HS-27A (cell line): ENCODE measurements around the gene BCL7A.

Source experiments
- DNase-seq: peaks from one replicate; pipeline ENCODE4 v3.0.0-alpha.2; 2012; ENCODE audit warnings: low read depth, missing footprints

The BCL7A gene

DNA sequence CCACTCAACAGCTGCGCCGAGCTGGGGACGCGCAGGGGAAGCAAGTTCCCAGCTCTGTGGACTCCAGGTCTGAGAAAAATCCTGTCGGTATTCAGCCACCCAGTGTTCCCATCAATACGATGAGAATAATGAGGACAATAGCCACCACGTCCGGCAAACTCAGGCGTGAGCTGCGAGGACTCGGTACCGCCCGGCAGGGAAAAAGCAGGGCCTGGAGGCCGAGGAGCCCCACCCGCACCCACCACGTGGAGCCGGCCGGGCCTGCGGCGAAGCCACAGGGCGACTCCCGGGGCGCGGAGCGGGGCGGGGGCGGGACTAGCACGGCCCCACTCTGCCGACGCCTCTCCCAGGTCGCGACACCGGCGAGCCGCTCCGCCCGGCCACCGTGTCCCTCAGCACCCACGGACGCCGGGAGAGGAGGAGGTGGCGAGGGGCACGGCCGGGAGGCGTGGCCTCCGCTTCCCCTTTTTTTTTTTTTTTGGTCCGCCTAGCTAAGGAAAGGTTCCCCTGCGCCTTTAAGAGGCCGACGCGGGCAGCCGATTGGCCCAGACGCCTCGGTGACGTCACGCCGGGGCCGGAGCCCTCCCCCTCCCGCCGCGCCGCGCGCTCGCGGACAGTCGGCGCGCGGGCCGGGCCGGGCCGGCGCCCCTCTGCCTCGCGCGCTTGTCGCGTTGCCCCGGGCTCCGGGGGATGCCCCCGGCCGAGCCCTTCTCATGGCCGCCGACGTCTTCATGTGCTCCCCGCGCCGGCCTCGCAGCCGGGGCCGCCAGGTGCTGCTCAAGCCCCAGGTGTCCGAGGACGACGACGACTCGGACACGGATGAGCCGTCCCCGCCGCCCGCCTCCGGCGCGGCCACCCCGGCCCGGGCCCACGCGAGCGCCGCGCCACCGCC, 56.7 kb downstream of the BCL7A start, which contains the start of gene MLXIP:
TSS of gene MLXIP (plus strand) at position 616 of the 892 bp plus-strand sequence. CDS start at position 714, 98 bp downstream.
- peak; percentile 77 for DNase-seq

DNA sequence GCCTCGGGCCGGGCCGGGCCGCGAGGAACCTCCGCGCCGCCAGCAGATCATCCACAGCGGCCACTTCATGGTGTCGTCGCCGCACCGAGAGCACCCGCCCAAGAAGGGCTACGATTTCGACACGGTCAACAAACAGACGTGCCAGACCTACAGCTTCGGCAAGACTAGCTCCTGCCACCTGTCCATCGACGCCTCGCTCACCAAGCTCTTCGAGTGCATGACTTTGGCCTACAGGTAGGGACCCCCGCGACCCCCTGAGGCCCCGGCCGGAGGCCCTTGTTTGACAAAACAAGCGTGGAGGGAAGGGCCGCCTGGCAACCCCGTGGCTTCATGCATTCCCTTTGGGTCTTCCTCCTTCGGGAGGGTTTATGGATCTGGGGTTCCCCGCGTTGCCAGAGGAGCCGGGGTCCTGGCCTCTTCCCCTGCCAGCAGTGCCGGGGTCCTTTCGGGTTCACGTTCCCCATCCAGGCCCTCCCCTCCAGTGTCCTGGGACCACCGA, 57.4 kb downstream of the BCL7A start:
- no peak for DNase-seq

DNA sequence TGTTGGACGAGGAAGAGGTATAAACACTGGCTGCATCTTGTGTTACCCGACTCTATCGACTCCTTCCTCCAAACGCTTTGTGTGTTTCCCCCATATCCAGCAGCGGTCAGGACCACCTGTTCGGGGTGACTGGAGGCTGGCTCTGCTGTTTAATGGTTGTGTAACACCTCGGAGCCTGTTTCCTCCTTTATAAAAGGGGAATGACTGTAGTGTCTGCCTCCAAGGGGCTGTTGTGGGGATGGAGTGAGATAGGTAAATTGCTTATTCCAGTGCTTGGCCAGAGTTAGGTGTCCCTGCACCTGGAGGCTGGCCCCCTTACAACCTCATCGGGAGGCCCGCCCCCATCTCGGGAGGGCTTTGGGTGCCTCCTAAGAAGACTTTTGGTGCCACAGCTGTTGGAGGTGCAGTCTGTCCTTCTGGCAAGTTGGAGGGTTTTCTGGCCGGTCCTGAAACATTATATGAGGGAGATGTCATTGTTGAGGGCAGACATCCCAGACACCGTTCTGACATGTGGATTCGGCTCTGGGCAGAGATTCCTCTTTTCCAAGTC, 57.9 kb downstream of the BCL7A start:
- no peak for DNase-seq

DNA sequence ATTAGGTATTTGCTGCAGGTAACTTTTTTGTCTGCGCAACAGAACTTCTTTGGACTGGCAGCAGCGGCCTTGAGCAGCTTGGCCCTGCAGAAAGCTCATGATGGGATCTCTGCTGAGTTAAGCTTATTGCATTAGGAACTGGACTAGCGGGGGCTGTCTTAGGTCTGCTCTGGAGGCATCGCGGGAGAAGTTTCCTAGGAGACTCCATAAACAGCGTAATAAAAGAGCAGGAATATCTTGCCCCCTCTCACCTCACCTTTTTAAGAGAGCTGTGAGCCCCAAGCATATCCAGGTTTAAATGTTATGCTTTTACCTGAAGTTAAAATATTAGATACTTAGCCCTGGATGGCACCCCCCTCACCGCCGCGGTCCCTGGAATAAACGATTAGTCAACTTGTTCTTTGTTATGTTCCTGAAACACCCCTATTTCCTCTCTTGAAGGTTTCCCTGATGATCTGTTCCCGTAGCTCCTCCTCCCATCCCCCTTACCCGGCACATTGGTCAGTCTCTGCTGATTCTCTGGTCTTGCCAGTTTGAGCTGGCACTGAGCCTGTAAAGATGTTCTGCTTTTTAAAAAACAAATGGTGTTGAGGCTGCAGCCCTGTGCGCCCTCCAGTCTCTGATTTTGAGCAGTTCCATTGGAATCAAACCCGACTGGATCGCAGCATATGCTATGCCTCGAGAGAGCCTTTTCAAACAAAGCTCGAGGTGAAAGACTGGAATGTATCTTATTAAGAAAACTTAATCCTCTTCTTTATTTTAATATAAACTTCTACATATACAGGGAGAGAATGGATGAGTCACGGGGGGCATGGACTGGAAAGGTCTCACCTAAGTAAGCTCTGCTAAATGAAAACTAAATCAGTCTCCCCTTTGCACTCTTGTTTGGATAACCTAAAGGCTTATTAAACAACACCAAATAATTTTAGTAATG, 58.7 kb downstream of the BCL7A start:
- peak; percentile 48 for DNase-seq

DNA sequence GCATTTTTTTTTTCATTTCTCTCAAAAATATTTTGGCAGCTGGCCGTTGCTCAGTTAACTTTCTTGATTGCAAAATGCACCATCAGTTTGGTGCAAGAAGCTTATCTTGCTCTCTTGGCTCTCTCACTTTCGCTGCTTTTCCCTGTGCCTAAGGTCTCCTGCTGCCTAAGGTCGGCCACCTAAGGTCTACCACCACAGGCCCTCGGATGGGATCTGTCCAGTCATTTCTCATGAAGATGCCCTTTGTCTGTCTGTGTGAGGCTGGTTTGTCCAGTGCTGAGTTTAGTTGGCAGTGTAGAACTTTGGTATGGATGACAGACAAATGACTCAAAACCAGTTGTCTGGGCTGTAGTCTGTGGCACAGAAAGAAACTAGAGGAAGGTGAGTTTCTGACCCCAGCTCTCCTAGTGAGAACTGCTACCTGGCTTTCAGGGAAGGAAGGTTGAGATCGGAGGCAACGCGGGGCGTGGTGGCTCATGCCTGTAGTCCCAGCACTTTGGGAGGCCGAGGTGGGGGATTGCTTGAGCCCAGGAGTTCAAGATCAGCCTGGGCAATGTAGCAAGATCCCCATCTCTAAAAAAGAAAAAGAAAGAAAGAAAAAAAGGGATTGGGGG, 59.5 kb downstream of the BCL7A start:
- DNase-seq = no peak

DNA sequence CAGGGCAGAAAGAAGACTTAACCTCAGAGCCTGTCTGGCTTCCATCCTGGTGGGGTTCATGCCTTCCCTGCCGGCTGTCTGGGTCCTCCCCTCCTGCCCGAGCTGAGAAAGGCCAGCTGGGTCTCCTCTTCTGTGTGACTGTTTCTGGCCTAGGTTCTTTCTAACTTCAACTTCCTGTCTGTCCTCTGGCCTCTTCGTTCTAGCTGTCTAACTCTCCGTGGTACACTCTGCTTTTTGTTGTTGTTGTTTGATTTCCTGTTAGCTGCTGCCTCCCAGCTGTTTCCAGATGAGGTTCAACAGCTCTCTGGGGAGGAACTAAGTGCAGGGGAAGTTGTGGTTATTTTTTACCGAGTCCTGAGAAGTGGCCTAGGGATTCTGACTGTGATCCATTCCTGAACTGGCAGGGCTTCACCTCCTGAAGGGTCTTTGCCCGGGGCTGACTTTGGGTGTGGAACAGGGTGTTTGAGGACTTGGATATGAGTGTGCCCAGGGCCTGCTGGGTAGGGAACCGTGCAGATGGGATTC, 60.1 kb downstream of the BCL7A start:
- DNase-seq = no peak

DNA sequence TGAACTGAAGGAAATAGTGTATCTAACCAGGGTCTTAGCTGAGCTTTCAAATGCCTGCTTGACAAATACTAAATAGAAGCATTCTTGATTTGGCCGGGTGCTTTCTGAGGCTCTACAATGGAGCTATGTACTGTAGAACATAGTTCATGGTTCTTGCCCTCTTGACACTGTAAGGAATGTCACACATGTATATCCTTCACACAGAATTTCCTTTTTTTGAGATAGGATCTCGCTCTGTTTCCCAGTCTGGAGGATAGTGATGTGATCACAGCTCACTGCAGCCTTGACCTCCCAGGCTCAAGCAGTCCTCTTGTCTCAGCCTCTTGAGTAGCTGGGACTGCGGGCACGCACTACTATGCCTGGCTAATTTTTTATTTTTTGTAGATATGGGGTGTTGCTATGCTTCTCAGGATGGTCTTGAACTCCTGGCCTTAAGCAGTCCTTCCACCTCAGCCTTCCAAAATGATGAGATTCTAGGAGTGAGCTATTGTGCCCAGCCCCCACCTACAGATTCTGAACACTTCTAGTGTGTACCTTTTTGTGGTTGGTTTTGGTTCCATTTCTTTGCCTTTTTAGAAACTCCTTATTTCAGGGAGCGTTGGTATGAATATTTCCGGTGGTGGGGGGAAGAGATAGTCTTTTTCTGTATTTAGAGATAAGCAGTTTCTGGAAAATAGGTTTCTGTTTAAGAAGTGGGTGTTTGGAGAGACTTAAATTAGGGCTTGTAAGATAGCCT, 61.1 kb downstream of the BCL7A start:
- DNase-seq = no peak

DNA sequence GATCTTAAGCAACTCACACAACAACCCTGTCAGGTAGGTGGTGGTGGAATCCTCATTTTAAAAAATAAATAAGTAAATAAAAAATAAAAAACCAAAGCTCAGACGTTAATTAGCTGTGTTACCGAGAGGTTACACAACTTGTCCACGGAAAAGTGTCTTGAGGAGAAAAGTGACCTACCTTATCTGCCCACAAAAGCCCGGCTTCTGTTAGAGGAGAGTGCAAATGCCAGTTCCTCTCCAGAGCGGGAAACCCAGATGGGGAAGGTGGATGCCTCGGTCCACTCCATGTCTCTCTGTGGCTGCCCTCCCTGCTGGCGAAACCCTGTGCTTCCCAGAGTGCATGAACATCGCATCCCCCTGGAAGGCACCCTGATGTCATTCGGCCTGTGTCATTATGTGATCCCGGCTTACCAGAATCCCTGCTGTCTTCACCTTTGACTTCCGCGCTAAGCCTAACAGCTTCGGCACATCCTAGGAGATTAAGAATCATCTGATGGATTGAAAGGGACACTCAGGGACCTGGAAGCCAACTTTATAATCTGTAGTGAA, 63.2 kb downstream of the BCL7A start:
- no peak for DNase-seq

- DNase-seq = no peak
Measured at GRCh38 chr12:122085591-122085990, 63.9 kb downstream of the BCL7A start.

- DNase-seq = no peak
Measured at GRCh38 chr12:122086116-122086515, 64.4 kb downstream of the BCL7A start.

- no peak for DNase-seq
Measured at GRCh38 chr12:122086641-122087285, 65.1 kb downstream of the BCL7A start.

DNA sequence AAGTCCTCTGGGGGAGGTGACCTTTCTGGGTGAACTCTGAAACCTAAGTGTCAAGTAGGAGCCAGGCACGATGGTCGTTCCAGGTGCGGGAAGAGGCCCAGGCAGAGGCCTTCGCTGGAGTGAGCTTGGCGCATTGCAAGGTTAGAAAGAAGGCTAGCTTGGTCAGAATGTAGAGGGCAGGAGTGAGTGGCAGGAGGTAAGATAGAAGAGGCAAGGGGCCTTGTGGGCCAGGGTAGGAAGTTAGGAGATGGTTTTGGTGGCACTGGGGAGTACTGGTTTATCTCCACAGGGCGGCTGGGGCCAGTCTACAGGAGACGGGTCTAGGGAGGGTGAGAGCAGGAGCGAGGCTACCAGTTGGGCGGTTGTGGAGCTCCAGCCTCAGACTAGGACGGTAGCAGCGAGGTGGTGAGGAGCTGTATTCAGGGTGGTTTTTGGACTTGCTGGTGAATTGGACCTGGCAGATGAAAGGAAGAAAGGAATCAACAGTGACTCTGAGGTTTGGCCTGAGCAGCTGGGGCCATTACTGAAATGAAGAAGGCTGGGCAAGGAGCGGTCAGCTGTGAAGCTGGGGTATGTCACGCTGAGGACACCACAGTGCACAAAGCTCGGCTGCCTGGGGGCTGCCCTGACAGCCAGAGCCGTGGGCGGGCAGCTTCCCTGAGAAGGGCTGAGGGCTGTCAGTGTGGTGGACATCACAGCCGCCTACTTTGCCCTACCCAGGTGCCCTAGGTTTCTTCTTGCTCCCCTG, 65.9 kb downstream of the BCL7A start:
- no peak for DNase-seq

DNA sequence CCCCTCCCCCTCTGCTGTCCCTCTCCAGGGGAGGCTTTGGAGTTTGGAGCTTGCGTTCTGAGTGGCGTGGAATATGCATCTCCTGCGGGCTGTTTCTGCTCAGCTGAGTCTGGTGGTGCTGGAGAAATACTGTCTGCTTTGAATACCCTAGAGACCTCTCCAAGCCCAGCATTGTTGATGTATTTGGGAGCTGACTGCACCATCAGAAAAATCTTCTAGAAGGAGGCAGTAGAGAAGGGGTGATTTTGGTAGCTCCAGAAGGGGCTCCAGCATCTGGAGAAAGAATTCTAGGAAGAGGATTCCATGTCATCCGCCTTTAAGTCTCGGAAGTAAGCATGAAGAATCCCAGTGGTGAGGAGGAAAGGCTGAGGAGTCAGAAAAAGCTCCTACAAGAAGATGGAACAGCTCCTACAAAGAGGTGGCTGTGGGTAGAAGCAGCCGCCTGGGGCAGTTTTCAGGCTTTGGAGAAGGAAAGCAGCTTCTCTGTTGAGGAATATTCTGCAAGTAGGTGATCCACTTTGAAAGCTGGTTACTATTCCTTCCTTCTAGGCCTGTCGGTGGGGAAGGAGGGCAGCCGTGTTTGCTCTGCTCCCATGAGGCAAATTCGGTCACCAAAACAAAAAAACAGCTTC, 66.6 kb downstream of the BCL7A start:
- DNase-seq = no peak

- no peak for DNase-seq
Measured at GRCh38 chr12:122089077-122089476, 67.4 kb downstream of the BCL7A start.

GRCh38 chr12:122090759-122091515, 69.3 kb downstream of the BCL7A start:
- DNase-seq = no peak

DNA sequence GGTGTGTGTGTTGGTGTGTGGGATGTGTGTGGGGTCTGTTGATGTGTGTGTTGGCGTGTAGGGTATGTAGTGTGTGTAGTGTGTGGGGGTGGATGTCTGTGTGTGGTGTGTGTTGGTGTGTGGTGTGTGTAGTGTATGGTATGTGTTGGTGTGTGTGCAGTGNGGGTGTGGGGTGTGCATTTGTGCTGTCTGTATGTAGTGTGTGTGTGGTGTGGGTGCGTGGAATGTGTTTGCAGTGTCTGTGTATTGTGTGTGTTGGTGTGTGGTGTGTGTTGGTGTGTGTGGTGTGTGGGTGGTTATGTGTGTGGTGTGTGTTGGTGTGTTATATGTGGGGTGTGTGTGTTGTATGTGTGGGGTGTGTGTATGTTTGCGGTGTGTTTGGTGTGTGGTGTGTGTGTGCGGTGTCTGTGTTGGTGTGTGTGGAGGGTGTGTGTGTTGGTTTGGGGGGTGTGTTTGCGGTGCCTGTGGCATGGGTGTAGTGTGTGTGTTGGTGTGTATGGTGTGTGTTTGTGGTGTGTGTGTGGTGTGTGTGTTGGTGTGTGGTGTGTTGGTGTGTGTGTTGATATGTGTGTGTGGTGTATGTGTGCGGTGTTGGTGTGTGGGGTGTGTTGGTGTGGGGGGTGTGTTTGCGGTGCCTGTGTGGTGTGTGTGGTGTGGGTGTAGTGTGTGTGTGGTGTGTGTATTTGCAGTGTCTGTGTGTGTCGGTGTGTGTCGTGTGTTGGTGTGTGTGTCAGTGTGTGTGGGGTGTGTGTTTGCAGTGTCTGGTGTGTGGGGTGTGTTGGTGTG, 71.6 kb downstream of the BCL7A start:
- no peak for DNase-seq

GRCh38 chr12:122094137-122094734, 72.6 kb downstream of the BCL7A start:
- DNase-seq = no peak
